A204.1 (cell line): Measurements from ENCODE around the gene TIGAR.

Experiments
- FAIRE-seq: peaks from 2 replicates; lab custom pipeline; 2012; peaks lifted over from hg19 to GRCh38; lab: Jason Lieb, UNC

TIGAR gene

DNA sequence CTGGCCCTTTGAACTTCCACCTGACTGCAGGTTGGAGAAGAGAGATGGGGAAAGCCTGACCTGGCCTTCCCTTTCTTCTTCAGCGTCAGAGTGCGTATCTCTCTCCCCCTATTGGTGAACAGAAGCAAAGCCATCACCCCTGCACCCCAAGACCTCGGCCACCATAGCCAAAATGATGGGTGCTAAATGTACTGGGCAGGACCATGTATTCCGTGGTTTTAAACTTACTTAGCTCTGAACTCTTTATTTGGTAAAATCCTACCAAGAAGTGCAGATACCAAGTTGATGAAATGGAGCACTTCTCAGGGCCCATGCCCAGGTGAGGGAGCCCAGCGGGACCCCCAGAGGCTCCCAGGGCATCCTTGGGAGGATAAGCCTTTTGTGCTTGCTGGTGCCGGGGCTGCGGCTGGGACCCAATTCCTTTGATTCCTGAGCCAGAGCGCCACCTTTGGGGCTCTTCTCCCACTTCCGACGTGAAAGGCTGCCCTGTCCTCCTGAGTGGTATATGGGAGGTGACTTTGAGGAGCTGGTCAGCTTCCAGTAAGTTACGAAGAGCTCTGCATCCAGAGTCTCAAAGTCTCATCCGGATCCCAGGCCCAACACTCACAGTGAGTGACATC, 38.0 kb upstream of the TIGAR start:
- FAIRE-seq, result no peak

DNA sequence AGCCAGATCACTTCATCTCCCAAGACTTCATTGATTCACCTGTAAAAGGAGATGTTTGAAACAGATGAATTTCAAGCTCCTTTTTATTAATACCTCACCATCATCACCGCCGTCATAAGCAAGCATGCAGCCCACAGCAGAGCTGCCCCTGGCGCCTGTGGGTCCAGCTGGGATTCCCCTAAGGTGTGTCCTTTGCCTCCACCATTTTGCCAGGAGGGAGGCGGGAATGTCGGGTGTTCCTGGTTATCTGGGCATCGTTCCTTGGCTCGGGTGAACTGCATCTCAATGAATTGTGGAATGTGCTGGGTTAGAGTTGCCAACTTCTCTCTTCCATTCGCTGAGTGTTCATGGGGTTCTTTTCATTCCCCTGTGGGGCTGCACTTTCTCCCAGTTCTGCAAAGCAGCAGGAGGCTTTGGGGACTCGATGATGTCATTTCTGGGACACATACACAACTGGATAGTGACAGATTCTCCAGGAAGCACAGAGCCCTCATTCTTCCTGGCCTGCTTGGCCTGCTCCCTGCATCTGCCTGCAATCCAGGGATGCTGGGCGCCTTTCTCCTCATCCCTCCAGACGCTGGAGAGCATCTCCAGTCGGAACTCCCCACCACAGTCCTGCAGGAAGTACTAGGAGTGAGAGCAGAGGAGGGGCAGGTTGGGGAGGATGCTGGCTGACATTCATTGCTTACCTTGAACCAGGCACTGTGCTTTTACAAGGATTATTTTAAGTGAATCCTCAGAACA, 37.3 kb upstream of the TIGAR start:
- FAIRE-seq, result no peak

DNA sequence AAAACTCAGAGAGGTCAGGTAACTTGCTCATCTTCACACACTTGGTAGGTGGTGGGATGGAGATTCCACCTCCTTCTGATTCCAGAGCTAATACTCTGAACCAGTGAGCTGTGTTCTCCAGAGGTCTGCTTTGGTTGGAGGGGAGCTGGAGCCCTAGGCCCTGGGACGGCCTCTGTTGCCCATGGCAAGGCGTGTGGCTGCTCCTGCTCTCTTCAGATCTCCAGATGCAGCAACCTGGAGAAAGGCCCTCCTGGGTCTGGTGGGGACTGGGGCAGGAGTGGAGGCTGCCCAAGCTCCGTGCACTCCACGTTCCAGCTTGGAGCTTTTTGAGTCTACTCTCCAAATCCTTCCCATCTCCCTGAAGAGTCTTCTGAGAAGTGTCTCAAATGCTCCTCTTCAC, 36.7 kb upstream of the TIGAR start:
- no peak for FAIRE-seq

DNA sequence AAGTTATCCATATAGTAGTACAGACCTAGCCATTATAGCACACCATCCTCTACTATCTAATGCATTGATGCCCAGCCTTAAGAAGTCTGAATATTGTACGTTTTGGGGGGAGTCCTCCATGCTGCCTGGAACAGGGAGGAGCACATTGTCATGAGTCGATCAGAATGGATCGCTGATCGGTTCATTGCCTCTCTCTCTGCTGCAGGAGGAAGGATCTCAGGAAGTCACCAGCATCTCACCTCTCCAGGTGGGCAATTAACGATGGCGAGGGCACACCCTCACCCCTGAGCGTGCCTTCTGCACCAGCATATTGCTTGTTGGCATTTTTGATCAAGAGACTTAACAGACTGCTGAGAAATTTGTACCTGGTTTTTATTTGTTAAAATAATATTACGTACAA, 35.9 kb upstream of the TIGAR start:
- no peak for FAIRE-seq

DNA sequence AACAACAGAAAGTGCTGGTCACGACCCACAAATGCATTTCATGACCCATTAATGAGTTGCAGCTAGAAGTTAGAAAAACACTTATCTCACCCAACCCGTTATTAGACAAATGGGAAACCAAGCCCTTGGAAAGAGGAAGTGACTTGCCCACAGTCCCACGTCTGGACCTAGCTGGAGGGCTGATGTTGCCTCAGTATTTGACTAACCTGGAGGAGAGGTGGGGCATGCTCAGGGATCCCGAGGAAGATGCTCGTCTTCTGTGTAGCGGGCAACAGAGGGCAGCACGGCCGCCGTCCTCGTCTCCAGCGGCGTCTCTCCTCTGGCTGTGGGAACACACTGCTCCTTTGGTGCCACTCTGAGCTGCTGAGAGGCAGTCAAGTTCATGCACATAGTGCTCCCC, 34.8 kb upstream of the TIGAR start:
- no peak for FAIRE-seq

DNA sequence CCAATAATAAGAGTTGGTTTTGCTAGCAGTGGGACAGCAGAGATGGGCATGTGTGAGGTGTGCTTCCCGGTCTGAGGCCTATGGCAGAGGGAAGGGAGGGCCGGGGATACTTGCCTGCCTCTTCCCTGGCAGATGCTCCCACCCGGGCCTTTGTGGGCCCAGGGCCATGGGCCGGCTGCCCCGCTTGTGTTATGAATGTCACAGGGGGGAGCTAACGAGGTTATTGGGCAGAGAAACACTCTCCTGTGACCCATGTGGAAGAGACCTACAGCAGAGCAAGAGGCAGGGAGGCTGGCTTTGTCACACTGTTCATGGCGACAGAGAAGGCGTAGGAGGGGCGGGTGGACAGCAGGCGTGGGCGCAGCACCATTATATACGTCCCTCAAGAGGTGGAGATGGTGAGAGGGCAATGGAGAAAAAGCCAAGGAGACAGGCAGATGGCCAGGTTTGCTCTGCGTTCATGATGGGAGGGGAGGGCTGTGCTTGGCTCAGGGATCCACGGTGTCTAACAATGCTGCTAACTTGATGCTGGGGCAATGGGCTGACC, 34.2 kb upstream of the TIGAR start:
- FAIRE-seq, result no peak

DNA sequence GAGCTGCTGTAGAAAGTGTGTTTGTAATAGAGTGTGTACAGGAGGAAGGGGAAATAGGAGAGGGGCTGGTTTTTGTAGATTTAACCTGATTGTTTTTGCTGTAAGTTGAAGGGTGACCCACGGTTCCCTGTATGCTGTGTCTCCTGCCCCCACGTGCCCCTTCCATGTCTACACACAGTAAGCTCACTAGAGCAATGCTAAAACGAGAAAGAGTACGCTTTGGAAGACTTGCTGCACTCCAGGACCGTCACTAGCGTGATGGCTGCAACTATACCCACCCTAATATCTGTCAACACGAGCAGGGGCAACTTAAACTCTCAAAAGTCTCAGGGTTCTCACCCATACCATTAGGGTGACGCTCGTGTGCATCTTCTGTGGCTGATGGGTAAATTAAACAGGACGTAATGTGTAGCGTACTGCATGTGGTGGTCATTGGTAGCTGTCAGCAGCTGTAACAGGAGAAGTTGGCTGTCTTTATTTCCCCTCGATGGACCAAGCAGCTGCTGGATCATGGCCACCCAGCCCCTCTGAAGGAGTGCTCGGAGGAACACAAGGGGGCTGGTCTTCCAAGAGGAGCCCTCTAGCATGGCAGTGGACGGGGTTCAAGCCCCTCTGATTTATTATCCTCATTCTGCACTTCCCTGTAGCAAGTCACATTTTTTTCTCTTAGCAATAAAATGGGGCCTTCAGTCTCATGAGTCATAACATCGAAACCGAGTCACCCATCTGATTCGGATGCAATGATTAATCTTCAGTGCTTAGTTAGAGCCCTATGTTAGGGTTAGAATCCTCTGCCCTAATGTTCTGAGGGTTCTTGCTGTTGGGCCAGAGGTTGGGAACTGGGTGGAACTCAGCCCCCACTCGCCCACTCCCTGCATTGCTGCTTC, 33.4 kb upstream of the TIGAR start:
- no peak for FAIRE-seq

DNA sequence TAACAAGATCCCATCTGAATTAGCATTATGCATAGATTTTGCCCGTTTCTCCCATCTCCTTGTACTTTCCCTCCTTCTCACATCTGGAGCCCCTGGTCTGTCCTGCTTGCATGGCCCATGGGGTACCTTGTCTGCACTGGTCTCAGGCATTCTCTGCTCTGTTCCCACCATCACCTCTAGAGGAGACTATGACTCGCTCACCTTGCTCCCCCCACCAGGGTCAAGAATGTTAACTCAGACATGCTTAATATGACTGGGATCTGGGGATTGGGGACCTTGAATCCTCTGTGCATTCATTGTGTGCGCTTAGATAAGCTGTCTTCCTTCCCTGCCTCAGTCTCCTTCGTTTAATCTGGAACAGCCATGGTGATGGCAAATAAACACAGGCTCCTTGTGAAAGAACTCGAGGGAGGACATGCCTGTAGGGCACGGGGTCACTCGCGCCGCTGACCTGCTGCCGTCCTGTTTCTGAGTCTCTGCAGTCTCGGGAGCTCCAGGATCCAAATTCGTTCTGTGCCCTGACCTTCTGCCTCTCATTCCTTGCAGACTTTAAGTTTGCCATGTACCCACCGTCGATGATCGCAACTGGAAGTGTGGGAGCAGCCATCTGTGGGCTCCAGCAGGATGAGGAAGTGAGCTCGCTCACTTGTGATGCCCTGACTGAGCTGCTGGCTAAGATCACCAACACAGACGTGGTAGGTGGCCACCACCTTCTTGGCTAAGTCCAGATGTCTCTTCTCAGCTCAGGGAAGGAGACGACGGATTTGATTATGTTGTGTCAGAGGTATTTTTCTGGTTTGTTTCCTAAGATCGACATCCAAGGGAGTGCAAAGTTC, 32.5 kb upstream of the TIGAR start:
- no peak for FAIRE-seq

DNA sequence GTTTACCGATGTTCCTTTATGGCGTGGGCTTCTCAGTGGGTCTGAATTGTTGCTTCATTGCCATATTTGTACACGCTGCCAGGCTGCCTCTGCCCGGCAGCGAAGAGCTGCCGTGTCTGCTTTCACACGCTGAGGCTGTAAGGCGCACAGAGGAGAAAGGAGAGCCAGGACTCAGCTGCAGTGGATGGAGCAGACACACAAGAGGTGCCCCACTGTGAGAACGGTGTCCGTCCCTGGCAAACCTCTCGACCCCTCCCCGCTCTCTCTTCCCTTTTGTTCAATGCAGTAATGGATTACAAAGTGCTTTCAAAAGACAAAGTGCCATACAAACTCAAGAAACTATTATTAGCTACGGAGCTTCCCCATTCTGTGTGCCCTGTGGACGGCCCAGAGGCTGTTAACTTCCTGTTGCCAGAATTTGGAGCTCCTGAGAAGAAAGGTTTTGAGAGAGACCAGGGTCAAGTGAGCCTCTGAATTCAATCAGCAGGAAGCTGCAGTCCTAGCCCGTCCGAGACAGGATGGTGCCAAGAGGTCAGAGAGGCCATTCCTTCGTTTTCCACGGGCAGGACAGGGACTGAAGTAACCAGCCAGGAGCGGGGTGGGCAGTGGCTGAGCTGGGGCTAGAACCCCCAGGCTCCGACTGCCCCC, 31.7 kb upstream of the TIGAR start:
- FAIRE-seq, result no peak

DNA sequence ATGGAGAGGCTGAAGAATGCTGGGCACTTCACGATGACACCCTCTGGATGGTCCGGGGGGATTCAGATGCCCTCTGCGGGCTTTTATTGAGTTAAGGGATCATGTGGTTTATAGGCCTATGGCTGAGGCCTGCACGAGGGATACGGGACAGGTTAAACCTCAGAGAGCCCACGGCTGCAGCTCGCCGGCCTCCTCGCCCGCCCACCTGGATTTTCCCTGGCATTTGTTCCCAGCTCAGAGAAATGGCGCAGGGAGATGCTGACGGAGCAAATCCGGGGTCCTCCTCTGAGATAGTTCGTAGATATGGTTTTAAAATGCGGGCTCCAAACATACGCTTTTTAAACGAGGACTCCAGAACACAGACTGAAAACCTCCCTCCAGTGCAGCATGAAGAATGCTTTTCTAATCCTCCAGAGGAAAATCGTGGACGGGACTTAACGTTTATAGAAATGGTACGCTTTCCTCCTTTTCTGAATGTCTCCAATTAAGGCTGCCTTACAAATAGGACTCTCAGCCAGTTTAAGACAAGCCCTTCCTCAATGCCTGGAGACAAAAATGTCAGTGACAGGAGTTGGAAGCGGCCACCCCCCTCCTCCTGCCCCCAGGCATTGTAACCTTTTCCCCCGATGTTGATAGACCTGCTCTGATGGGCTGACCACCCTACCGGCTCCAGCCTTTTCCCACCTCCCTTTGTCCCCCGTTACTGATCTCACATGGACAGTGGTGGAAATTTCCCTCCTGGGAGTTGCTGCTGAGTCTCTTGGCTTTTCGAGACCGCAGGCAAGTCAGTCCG, 30.8 kb upstream of the TIGAR start:
- no peak for FAIRE-seq

DNA sequence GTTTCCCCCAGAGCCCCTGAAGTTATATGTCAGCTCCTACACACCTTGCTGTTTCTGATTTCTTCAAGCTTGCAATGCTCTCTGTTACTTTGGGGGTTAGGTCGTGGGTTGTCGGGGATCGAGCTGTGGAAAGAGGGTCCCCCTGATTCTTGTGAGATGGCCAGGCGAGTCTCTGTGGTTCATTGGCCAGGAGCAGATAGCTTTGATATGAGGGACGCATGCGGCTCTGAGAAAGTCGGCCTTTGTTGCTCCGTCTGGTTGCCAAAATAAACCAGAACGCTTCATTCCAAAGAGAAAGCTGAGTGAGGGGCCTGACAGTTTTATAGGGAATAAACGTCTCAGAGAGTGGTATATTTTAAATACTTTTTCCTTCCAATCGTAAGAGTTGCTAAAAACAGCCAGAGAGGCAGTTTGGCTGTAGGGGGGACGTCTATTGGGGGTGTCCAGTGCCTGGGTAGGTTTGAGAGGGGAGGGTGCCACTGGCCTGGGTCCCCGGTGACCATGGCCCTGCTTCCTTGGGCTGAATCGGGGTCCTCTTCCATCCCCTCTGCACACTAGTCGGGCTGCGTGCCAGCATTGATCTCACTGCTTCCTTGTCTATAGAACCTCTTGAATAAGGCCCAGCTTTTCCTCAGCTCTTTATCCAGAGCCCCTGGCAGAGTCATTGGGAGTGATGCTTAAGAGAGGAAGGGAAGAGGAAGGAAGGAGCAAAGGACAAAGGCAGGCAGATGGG, 28.5 kb upstream of the TIGAR start:
- FAIRE-seq, result no peak

DNA sequence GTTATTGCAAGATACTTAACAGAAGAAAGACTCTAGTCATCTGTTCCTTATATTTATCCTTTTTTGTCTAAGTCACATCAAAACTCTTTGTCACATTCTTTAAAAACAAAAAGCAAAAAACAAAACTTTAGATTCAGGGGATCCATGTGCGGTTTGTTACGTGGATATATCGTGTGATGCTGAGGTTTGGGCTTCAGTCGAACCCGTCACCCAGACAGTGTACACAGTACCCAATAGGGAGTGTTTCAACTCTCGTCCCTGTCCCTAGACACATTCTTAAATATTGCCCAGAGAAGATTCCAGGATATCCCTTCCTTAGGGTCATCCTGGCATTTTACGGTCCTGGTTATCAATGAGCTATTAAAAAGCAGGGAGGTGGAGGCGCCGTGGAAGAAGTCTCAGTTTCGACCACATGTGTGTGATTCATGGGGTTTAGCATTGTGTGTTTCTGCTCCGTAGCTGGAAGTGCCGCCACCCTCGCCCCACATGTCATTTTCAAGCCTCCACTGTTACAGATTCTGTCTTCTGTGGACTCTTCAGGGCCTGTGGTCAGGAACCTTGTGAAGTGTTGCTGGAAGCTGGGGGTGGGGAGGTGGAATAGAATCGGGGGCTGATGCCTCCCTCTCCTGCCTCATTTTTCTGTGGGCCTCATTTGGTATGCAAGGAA, 27.6 kb upstream of the TIGAR start:
- FAIRE-seq, result no peak

DNA sequence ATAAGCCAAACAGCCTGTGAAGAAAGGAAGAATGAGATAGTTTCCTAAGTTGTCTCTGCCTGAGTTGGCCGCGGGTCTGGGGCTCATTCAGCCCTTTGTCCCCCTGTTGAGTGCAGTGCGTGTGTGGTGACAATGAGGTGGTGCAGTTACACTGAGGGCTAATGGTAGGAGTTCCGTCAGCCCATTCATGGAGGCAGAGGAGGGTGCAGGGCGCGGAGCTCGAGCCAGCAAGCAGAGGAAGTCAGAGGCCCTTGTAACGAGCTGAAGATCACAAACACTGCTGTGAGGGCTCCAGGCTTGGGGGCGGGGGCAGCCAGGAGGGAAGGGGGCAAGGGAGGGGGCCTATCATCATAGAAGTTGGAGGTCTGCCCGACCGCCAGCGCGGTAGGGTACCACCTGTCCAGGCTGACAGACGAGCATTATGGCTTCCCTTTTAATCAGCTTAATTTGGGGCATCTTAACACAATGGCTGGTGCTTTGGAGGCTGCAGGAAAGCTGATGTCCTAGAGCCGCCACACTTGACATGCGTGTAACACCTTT, 27.0 kb upstream of the TIGAR start:
- no peak for FAIRE-seq

DNA sequence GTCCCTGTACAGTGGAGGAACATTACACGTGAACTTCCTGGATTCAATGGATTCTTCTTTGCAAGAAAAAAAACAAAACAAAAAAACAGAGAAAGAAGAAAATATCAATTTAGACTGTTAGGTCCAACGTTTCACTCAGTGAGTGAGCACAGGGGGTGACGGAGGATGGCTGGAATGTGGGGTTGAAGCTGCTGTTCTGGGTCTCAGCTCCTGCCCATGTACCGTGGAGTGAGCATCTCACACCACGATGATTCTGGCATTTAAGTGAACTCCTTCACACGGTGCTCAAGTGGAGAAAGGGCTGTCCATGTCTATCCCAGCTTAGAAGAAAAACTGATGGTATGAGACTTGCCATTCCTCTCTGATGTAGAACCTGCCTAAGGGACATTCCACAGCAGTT, 24.3 kb upstream of the TIGAR start:
- no peak for FAIRE-seq

DNA sequence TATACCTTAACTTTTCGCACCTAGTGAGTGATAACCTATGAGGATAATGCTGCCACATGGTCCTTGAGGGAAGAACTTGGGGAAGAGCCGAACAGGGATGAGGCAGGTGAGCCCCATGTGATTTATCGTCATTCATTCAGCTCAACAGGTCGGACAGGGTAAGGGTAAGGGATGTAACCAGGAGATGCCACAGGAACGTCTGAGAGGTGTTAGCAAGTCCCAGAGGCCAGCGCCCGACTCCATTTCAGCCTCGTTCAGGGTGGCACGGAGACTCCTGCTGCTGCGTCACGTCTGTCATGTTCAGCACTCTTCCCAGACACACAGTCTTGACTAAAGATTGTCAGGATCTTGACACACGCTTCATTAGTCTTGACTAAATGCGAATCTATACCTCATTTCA, 23.4 kb upstream of the TIGAR start:
- FAIRE-seq, result no peak

DNA sequence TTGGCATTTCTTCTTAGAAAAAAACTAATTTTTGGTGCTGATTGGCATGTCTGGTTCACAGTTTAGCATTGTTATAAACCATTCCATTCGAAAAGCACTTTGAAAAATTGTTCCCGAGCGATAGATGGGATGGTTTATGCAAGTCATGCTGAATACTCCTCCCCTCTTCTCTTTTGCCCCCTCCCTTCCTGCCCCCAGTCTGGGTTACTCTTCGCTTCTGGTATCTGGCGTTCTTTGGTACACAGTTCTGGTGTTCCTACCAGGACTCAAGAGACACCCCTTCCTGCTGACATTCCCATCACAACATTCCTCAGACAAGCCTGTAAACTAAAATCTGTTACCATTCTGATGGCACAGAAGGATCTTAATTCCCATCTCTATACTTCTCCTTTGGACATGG, 20.1 kb upstream of the TIGAR start:
- FAIRE-seq, result no peak

DNA sequence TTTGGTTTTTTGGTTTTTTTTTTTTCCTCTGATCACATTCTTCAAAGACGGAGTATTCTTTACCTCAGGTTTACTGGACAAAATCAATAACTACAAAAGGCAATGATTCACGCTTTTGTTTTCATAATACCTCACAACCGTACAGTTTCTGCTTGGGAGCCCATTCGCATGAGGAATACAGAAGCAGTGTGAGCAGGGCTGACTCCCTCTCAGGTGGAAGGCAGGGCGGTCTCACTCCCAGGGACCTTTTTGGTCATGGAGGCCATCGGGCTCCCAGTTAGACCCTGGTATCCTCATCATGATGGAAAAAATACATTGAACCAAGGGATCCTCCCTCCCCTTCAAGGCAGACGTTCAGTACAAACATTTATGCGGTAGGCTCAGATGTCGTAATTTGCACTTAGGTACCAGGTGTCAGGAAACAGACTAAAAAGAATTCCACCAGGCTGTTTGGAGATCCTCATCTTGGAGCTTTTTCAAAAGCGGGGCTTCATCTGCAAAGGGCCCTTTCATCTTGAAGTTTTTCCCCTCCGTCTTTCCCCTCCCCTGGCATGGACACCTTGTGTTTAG, 19.0 kb upstream of the TIGAR start:
- no peak for FAIRE-seq

DNA sequence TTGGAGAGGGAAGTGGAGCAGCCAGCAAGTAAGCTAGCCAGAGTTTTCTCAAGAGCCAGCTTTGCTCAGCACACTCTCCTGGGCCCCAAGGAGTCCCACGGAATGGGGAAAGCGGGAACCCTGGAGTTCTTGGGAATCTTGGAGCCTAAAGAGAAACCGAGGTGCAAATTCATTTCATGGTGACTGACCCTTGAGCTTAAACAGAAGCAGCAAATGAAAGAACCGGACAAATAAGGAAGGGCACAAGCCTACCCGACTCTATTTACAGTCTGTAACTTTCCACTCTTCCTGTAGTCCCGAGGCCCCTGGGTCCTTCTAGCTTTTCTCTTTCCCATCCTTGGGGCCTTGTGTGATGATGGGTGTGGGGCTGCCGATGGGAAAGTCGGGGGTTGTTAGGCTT, 18.1 kb upstream of the TIGAR start:
- FAIRE-seq, result no peak

DNA sequence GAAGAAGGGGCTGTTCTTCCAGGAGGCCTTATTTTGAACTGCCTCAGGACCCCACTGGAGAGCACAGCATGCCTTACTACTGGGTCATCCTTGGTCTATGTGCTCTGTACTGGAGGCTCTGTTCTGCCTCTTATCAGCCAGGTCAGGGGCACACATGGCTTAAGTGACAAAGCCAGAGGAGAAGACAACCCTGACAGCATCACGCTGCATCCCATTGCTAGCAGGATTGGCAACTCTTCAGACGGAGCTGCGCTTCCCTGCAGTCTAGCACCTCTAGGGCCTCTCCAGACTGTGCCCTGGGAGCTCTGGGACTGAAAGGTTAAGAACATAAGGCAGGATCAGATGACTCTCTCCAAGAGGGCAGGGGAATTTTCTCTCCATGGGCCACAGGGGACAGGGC, 17.3 kb upstream of the TIGAR start:
- no peak for FAIRE-seq
